ES-I3 (cell line): ENCODE data around the gene CANX.
"Not testable (repeated sequence)": the region's sequence is repeated elsewhere in the genome, so short reads cannot be mapped to it uniquely, and the experiment has no call there.

Experiments
- H3K36me3 ChIP-seq: 2 replicates; pipeline ENCODE4 v1.6.1; 2013; ENCODE audit warnings: mild to moderate bottlenecking, low read length, control low read depth, moderate library complexity; ENCODE audit not compliant: insufficient read depth
- H3K4me1 ChIP-seq: 2 replicates; pipeline ENCODE4 v1.6.1; 2013; ENCODE audit warnings: mild to moderate bottlenecking, control low read depth, low read length; ENCODE audit not compliant: insufficient read depth
- H3K9ac ChIP-seq: 2 replicates; pipeline ENCODE4 v1.6.1; 2013; ENCODE audit warnings: low read depth, mild to moderate bottlenecking, low read length, moderate library complexity
- H3K9me3 ChIP-seq: 2 replicates; pipeline ENCODE4 v1.6.1; 2013; ENCODE audit warnings: mild to moderate bottlenecking, low read length, moderate library complexity; ENCODE audit not compliant: control insufficient read depth, insufficient read depth

CANX gene

GRCh38 chr5:179729727-179730126 is 31.0 kb downstream of the CANX start:
- Histone ChIP-seq H3K9me3 (no peaks in the 10 kb centered on the region), H3K9ac (no peak overlapping the region), H3K4me1 (peaks cover 4% of the 10 kb centered on the region; the same call in 1 of the 2 replicates), H3K36me3 (peaks cover 32% of the 10 kb centered on the region)

DNA sequence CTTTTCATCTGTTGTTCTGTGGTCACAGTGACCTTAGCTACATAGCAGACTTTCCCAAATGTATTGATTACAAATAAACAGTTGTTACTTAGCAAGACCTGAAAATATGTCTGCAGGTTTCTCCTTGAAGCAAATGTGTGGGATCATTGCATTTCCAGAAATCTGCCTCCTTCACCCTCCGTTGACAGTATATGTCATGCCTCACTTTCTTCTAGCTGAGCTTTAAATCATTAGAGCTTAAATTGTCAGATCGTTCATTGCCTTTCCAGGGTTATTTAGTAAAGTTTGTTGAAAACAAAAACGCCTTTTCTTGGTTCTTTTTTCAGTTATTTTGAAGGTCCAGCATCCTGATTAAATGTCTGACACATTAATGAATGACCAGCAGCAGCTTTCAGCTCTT is 31.6 kb downstream of the CANX start:
- H3K9ac ChIP-seq: no peak overlapping the region

DNA sequence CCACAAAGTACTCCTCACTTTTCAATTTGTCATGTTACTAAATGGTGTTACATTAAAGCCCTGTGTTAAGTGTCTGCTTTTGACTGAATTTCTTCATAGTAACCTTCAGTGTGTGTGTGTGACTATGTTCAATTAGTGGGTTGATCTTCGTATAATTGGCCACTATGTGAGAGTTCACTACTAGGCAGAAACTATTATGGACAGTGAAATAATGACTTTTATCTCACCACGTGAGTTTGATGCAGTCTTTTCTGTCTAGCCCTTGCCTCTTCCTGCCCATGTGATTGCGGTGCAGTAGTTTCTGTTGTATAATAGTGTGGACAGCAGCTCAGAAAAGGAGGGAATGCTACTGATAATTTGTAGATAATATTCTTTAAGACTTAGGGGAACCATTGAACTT is 32.1 kb downstream of the CANX start:
- no peak overlapping the region for H3K9ac ChIP-seq
- H3K4me1 ChIP-seq: peaks cover 4% of the 10 kb centered on the region; the same call in 1 of the 2 replicates
- H3K9me3 ChIP-seq: no peaks in the 10 kb centered on the region
- peaks cover 27% of the 10 kb centered on the region for H3K36me3 ChIP-seq

More for the DNA sequence above, 31.6 kb downstream of the CANX start:
- Histone ChIP-seq H3K4me1 (peaks cover 4% of the 10 kb centered on the region; the same call in 1 of the 2 replicates), H3K36me3 (peaks cover 27% of the 10 kb centered on the region), H3K9me3 (no peaks in the 10 kb centered on the region)

DNA sequence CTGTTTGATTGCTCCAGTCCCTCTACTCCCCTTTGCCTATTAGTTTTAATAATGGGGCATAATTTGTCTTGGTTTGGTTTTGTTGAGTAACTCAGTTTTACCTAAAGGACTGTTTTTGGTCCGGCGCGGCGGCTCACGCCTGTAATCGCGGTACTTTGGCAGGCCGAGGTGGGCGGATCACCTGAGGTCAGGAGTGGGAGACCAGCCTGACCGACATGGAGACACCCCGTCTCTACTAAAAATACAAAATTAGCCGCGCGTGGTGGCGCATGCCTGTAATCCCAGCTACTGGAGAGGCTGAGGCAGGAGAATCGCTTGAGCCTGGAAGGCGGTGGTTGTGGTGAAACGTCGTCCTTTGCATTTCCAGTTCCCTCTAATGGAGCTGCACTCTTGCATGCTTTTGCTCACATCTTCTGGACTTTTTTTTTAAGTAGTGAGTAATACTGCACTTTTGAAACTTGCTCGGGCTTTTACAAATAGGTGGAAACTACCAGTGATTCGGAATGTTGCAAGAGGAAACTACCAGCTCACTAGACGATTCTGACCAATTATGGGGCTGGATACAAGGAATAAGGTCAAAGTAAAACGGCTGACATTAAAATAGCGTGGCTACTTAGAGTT is 33.1 kb downstream of the CANX start:
- peaks cover 26% of the 10 kb centered on the region for H3K36me3 ChIP-seq
- peaks cover 4% of the 10 kb centered on the region; the same call in 1 of the 2 replicates for H3K4me1 ChIP-seq
- H3K9me3 ChIP-seq: no peaks in the 10 kb centered on the region
- peak overlapping the region; percentile 36; the same call in 1 of the 2 replicates for H3K9ac ChIP-seq

- peak within 1 kb of the TSS; percentile 69 for H3K9ac ChIP-seq
- peaks cover 4% of the 10 kb centered on the region; the same call in 1 of the 2 replicates for H3K4me1 ChIP-seq
- H3K9me3 ChIP-seq: no peaks in the 10 kb centered on the region
- H3K36me3 ChIP-seq: peaks cover 22% of the 10 kb centered on the region
Measured at GRCh38 chr5:179732412-179732917, 33.7 kb downstream of the CANX start, which contains the start of gene MAML1. Gene MAML1, plus strand, starts transcription at chr5:179732822. Its CDS starts 291 bp downstream, at chr5:179733113.

- Histone ChIP-seq H3K9ac (peak overlapping the region; percentile 69), H3K9me3 (no peaks in the 10 kb centered on the region), H3K4me1 (peaks cover 4% of the 10 kb centered on the region; the same call in 1 of the 2 replicates), H3K36me3 (peaks cover 19% of the 10 kb centered on the region)
Measured at GRCh38 chr5:179732918-179733771, 34.4 kb downstream of the CANX start.

- H3K36me3 ChIP-seq: peaks cover 14% of the 10 kb centered on the region
- peak overlapping the region; percentile 69 for H3K9ac ChIP-seq
- no peaks in the 10 kb centered on the region for H3K9me3 ChIP-seq
- H3K4me1 ChIP-seq: peaks cover 4% of the 10 kb centered on the region; the same call in 1 of the 2 replicates
Measured at GRCh38 chr5:179733772-179734126, 35.0 kb downstream of the CANX start.

DNA sequence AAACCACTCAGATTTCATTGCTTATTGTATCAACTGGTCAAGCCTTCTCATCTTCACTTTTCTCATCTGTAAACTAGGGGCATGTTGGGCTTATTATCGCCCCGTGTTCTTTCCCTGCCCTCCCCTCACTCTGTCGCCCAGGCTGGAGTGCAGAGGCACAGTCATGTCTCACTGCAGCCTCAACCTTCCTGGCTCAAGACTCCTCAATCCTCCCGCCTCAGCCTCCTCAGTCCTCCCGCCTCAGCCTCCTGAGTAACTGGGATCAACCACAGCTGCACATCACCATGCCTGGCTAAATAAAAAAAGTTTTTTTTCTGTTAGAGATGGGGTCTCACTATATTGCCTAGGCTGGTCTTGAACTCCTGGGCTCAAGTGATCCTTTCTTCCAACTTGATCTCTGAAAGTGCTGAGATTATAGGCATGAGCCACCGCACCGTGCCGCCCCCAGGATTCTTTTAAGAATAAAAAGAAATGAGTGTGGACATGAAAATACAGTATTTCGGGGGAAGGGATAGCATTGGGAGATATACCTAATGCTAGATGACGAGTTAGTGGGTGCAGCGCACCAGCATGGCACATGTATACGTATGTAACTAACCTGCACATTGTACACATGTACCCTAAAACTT is 35.9 kb downstream of the CANX start:
- Histone ChIP-seq H3K4me1 (peaks cover 4% of the 10 kb centered on the region; the same call in 1 of the 2 replicates), H3K9me3 (no peaks in the 10 kb centered on the region), H3K9ac (peak overlapping the region; percentile 69), H3K36me3 (peaks cover 8% of the 10 kb centered on the region)

GRCh38 chr5:179738742-179739141 is 40.0 kb downstream of the CANX start:
- H3K4me1 ChIP-seq: peaks cover 4% of the 10 kb centered on the region; the same call in 1 of the 2 replicates
- no peaks in the 10 kb centered on the region for H3K9me3 ChIP-seq
- no peaks in the 10 kb centered on the region for H3K36me3 ChIP-seq
- no peak overlapping the region for H3K9ac ChIP-seq

- H3K4me1 ChIP-seq, H3K9me3 ChIP-seq, H3K9ac ChIP-seq, H3K36me3 ChIP-seq: not testable (repeated sequence)
Measured at GRCh38 chr5:179744106-179744505, 45.3 kb downstream of the CANX start.

DNA sequence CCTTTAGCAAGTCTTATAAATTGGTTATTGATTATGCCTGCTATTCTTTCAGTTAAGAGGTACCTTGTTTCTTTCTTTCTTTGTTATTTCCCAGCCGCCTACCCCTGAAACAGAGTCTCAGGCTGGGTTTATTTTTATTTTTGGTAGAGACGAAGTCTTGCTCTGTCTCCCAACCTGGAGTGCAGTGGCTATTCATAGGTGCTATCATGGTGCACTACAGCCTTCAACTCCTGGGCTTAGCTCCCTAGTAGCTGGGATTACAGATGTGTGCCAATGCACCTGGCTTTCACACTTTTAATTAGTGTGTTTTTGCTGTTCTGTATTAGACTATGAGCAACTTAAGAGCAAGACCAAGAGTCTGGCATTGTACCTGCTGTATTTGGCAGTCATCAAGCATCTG is 48.1 kb downstream of the CANX start:
- no peaks in the 10 kb centered on the region for H3K4me1 ChIP-seq
- no peaks in the 10 kb centered on the region for H3K9me3 ChIP-seq
- no peak overlapping the region for H3K9ac ChIP-seq
- H3K36me3 ChIP-seq: no peaks in the 10 kb centered on the region

GRCh38 chr5:179747811-179748210 is 49.0 kb downstream of the CANX start:
- Histone ChIP-seq H3K9ac (no peak overlapping the region), H3K36me3 (no peaks in the 10 kb centered on the region), H3K4me1 (no peaks in the 10 kb centered on the region), H3K9me3 (no peaks in the 10 kb centered on the region)

DNA sequence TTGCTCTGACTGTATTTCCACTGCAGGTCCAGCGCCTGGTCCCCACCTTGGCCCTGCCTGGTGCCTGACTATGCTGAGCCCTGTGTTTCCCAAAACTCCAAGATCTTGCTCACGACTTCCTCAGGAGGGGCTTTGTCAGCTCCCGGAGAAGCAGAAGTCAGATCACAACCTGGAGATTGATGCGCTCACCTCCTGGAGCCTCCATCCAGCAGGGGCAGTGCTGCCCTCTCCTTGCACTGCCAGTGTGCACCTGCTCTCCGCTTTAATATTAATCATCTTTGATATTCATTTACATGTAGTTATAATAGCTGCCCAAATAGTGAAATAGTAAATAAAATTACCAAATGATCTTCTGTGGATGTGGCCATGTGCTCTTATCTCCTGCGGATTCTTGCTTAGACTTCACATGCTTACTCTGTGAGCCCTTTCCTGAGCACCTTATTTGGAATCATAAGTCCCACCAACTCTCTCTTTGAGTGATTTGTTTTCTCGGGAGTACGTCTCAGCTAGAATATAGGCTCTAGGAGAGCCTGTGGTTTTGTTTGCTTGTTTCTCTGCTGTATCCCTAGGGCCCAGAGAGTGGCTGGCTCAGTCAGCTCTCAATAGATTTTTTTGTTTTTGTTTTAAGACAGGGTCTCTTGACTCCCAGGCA is 51.2 kb downstream of the CANX start:
- H3K9me3 ChIP-seq: no peaks in the 10 kb centered on the region
- H3K36me3 ChIP-seq: no peaks in the 10 kb centered on the region
- peaks cover 8% of the 10 kb centered on the region for H3K4me1 ChIP-seq
- no peak overlapping the region for H3K9ac ChIP-seq

DNA sequence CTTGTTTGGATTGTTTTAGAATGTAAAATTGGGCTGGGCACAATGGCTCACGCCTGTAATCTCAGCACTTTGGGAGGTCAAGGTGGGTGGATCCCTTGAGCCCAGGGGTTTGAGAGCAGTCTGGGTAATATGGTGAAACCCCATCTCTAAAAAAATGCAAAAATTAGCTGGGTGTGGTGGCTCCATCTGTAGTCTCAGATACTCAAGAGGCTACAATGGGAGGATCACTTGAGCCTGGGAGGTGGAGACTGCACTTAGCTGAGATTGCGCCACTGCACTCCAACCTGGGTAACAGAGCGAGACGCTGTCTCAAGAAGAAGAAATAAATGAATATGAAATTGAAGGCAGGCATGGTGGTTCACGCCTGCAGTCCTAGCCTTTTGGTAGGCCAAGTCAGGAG is 55.2 kb downstream of the CANX start:
- Histone ChIP-seq H3K9me3 (no peaks in the 10 kb centered on the region), H3K4me1 (peaks cover 14% of the 10 kb centered on the region), H3K9ac (no peak overlapping the region), H3K36me3 (no peaks in the 10 kb centered on the region; the same call in 1 of the 2 replicates)
